Measurements from ENCODE around the gene YBX2.

YBX2 gene

GRCh38 chr17:7308625-7309433 lies 14.4 kb upstream of the YBX2 start:
- peak; percentile 28 to 84 (median 64) for DNase-seq
- intact Hi-C loops (cut with DNase I): loop anchor here (5.0 kb wide), 1 partner anchor 57 kb away; the partner anchor contains the start of genes CTDNEP1 and ELP5

- intact Hi-C loops (cut with DNase I): loop anchor here (5.0 kb wide), 1 partner anchor 56 kb away; the partner anchor contains the start of genes CTDNEP1 and ELP5
- peak in 32 of 42 donors; percentile 9 to 71 (median 45) for DNase-seq
Observed at GRCh38 chr17:7307686-7308624, 13.5 kb upstream of the YBX2 start.

GRCh38 chr17:7306911-7307685 lies 12.7 kb upstream of the YBX2 start, which contains the start of gene EIF5A:
TSS of gene EIF5A (plus strand) at chr17:7307628. CDS start at chr17:7309636, 2,008 bp downstream.
- intact Hi-C loops (cut with DNase I): loop anchor here (5.0 kb wide), 1 partner anchor 55 kb away; the partner anchor contains the start of genes CTDNEP1 and ELP5

GRCh38 chr17:7304179-7304578 lies 9.7 kb upstream of the YBX2 start:
- no peak for DNase-seq
- intact Hi-C loops (cut with DNase I): no loop called here

More at GRCh38 chr17:7306911-7307685, 12.7 kb upstream of the YBX2 start, which contains the start of gene EIF5A:
- DNase-seq: peak; percentile 98 to 100 (median 99)

GRCh38 chr17:7296189-7296861 lies 1.9 kb upstream of the YBX2 start:
- DNase-seq: peak; percentile 34 to 93 (median 82)

GRCh38 chr17:7295230-7296180 lies 1.1 kb upstream of the YBX2 start:
- intact Hi-C loops (cut with DNase I): no loop called here
- no peak for DNase-seq

More at GRCh38 chr17:7296189-7296861, 1.9 kb upstream of the YBX2 start:
- intact Hi-C loops (cut with DNase I): no loop called here

GRCh38 chr17:7293816-7294613 lies 424 bp downstream of the YBX2 start:
- intact Hi-C loops (cut with DNase I): no loop called here
- no peak for DNase-seq

GRCh38 chr17:7293159-7293558 lies 1.3 kb downstream of the YBX2 start:
- intact Hi-C loops (cut with DNase I): no loop called here
- no peak for DNase-seq

GRCh38 chr17:7292729-7293128 lies 1.7 kb downstream of the YBX2 start:
- peak in 3 of 42 donors; percentile 15 to 30 (median 28) for DNase-seq
- intact Hi-C loops (cut with DNase I): no loop called here

GRCh38 chr17:7292194-7292593 lies 2.2 kb downstream of the YBX2 start:
- no peak for DNase-seq
- intact Hi-C loops (cut with DNase I): no loop called here

GRCh38 chr17:7290685-7291084 lies 3.8 kb downstream of the YBX2 start:
- intact Hi-C loops (cut with DNase I): no loop called here
- no peak for DNase-seq

GRCh38 chr17:7290166-7290565 lies 4.3 kb downstream of the YBX2 start:
- intact Hi-C loops (cut with DNase I): no loop called here
- DNase-seq: no peak

GRCh38 chr17:7289256-7290032 lies 5.0 kb downstream of the YBX2 start:
- intact Hi-C loops (cut with DNase I): no loop called here
- DNase-seq: no peak

GRCh38 chr17:7285679-7286078 lies 8.8 kb downstream of the YBX2 start:
- DNase-seq: no peak
- intact Hi-C loops (cut with DNase I): no loop called here

GRCh38 chr17:7284911-7285310 lies 9.5 kb downstream of the YBX2 start:
- no peak for DNase-seq
- intact Hi-C loops (cut with DNase I): no loop called here
